ENCODE results near the gene NID1.
"Not testable (repeated sequence)": the region's sequence is repeated elsewhere in the genome, so short reads cannot be mapped to it uniquely, and the experiment has no call there.

The NID1 gene

DNA sequence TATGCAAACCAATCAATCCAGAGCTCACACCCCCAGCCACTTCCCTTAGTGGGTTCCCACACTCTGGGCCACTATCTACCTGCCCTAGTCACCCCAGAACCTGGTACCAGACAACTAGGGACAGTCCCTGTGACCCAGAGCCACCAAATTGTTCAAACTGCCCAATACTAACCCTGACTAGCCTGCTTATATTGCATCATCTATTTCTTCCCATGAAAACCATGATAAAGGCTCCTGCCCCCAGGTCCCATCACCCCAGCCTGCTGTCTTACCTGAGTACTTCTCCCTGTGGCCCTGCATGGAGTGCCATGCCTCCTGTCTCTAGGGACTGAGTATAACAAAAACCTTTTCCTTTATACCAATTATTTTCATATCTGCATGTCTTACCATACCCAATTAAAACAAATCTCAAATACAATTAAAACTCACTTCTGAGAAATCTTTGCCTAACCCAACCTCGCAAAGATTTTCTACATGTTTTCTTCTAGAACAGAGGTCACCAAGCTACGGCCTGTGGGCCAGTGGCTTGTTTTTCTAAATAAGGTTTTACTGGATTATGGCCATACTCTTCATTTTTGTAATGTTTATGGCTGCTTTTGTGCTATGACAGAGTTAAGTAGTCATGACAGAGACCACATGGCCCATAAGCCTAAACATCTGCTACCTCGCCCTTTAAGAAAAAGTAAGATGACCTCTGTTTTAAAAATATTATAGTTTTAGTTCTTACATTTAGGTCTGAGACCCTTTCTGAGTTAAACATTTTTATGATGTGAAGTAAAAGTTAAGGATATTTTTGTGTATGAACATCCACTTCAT lies 31.0 kb upstream of the NID1 start:
- no peak for DNase-seq

GRCh38 chr1:236092899-236093298 lies 28.0 kb upstream of the NID1 start:
- no peak for DNase-seq

GRCh38 chr1:236091933-236092318 lies 27.0 kb upstream of the NID1 start:
- no peak for DNase-seq

- DNase-seq, result no peak
These were observed 25.9 kb upstream of the NID1 start for GRCh38 chr1:236090741-236091147.

DNA sequence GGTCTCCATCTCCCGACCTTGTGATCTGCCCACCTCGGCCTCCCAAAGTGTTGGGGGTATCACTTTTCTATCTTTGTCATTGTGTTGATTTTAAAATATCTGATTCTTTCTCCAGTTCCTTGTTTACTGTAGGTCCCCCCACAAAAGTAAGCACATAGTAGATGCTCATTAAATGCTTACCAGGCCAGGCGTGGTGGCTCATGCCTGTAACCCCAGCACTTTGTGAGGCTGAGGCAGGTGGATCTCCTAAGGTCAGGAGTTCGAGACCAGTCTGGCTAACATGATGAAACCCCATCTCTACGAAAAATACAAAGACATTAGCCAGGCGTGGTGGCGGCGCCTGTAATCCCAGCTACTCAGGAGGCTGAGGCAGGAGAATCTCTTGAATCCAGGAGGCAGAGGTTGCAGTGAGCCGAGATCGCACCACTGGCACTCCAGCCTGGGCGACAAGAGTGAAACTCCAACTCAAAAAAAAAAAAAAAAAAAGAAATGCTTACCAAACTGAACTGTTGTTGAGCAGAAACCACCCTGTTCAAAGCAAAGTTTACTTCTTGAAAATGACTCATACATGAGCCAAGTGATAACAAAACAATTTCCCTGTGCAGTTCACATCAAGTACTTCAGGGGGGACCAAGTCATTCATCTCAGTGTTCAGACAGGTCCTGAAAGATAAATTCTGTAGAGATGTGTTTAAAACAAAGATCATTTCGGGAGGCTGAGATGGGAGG lies 24.3 kb upstream of the NID1 start:
- DNase-seq, result no peak

DNA sequence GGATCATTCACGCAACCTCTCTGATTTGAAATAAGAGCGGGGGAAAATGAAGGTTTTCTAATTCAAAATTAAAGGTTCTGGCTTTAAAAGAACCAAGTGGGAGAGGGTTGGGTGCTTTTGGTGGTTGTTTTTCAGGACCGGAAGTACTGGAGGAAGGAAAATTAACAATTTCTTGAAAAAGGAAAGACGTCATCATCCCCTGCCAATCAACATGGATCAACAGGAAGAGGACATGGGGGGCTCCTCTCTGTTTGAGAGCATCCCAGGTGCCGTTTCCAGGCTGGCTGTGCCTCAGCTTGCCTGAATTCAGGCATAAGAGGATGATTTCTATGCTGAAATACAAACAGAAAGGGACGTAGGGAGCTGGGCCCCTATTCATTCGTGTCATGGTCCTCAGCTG lies 21.6 kb upstream of the NID1 start:
- DNase-seq, result no peak

DNA sequence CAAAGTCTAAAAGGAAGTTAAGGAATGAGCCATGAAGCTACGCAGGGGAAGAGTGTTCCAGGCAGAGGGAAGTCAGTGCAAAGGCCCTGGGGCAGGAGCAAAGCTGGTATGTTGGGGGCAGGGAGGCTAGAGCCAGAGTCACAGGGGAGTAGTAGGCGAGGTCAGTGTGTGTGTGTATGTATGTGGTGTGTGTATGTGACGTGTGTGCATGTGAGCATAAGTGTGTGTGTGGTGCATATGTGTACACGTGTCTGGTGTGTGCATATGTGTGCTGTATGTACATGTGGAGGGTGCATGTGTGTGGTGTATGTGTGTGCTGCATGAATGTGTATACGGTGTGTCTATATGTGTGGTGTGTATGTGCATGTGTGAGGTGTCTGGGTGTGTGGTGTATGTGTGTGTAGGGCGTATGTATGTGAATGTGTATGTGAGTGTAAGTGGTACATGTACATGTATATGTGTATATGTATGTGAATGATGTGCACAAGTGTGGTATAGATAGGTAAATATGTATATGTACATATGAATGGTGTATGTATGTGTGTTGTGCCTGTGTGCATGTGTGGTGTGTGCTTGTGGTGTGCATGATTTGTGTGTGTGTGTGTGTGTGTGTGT lies 20.8 kb upstream of the NID1 start:
- no peak for DNase-seq

GRCh38 chr1:236084386-236084730 lies 19.5 kb upstream of the NID1 start:
- no peak for DNase-seq

GRCh38 chr1:236083650-236084385 lies 18.9 kb upstream of the NID1 start:
- DNase-seq, result no peak

- no peak for DNase-seq
These were observed 17.6 kb upstream of the NID1 start for GRCh38 chr1:236082526-236082925.

- no peak for DNase-seq
These were observed 16.8 kb upstream of the NID1 start for GRCh38 chr1:236081546-236082227.

GRCh38 chr1:236079703-236080102 lies 14.8 kb upstream of the NID1 start:
- no peak for DNase-seq

DNA sequence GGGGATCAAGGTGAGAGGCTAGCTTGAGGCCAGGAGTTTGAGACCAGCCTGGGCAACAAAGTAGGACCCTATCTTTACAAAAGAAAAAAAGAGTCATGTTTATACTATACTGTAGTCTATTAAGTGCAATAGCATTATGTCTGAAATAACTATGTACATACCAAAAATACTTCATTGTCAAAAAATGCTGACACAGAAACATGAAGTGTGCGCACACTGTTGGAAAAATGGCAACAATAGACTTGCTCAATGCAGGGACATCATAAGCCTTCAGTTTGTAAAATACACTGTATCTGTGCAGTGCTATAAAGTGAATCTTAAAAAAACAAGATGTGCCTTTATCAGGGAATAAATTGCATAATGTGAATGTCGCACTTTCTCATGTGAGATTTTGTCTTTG lies 14.1 kb upstream of the NID1 start:
- no peak for DNase-seq

DNA sequence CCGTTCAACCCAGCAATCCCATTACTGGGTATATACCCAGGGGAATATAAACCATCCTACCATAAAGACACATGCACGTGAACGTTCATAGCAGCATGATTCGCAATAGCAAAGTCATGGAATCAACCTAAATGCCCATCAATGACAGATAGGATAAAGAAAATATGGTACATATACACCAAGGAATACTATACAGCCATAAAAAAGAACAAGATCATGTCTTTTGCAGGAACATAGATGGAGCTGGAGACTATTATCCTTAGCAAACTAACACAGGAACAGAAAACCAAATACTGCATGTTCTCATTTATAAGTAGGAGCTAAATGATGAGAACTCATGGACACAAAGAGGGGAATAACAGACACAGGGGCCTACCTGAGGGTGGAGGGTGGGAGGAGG lies 13.2 kb upstream of the NID1 start:
- DNase-seq, result not testable (repeated sequence)

- no peak for DNase-seq
These were observed 11.0 kb upstream of the NID1 start for GRCh38 chr1:236075848-236076247.

GRCh38 chr1:236073307-236073897 lies 8.5 kb upstream of the NID1 start:
- no peak for DNase-seq

GRCh38 chr1:236072001-236072400 lies 7.1 kb upstream of the NID1 start:
- no peak for DNase-seq

GRCh38 chr1:236070753-236071152 lies 5.9 kb upstream of the NID1 start:
- DNase-seq, result no peak

DNA sequence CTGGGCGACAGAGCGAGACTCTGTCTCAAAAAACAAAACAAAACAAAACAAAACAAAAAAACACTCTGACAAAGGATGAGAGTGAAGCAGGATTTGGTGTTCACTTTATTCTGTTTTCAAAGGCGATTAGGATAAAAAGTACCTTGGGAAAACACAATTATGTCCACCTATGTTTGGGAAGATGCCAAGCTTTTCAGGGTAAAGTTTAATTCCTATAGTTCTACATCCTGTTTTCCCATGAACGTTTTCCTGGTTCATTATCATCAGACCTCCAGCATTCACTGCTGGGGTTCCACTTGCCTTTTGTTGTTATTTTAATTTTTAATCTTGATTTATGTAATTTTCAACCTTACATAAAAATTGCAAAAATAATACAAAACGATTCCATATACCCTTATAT lies 4.9 kb upstream of the NID1 start:
- no peak for DNase-seq

GRCh38 chr1:236067854-236068454 lies 3.1 kb upstream of the NID1 start:
- DNase-seq, result no peak

DNA sequence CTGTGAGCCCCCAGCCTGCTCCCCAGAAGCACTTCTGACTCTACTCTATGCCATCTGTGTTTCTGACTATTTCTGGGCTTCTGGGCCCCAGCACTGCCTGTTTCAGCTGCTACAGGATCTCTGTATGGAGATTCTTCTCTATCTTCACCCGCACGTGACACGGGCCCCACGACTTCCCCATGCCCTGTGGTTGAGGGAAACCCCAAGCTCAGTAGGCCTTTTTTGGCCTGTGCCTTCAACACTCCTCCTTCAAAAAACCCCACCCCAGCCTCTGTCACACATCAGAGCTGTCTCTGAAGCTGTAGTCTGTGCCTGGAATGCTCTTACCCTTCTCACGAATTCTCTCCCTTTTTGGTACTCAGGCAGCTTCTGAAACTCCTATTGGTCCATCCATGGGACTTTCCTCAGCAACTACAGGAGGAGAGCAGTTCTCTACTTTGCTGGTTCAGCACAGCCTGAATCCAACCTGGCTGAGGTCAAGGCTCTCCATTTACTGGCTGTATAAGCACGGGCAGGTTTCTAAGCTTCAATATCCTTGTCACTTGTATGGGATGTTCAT lies 2.0 kb upstream of the NID1 start:
- peak; percentile 77 for DNase-seq

DNA sequence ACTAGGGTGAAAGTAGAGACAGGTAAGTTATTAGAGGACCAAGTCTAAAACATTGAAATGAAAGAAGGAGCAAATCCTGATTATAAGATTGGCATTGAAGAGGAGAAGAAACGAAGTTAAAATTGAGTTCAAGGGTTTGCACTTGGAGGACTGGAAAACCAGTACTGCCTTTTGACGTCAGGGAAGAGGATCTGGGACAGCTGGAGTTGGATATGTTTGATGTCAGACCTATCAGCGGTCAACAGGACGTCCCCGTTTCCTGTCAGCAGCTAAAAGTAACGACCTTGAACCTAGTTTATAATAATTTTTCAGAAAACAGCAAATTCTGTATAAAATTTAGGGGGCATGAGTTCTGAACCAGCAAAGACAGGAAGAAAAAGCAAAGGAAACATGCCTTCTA lies 1.2 kb upstream of the NID1 start:
- no peak for DNase-seq

Data from activated CD8-positive, alpha-beta memory T cell treated with anti-CD3 and anti-CD28 coated beads for 24 hours (primary cell).